H1 (cell line): Measurements from ENCODE around the gene MACROH2A1.

Experiments
- EP300 ChIP-seq, 2 experiments: IDR thresholded peaks; 1 replicate in 1 of 2; 2 replicates in 1 of 2; pipeline ENCODE4 v1.6.1; 2011 to 2012; ENCODE audit warnings: low read depth in 2 of 2, low read length in 2 of 2, mild to moderate bottlenecking in 2 of 2, borderline replicate concordance in 1 of 2, inconsistent platforms in 1 of 2, moderate library complexity in 1 of 2
- EZH2 ChIP-seq: fragments of 200-600 bp; sonication (generic); IDR thresholded peaks from 2 replicates; pipeline ENCODE4 v1.7.1; 2012; ENCODE audit warnings: low read depth, mild to moderate bottlenecking, moderate library complexity, low read length, inconsistent platforms; ENCODE audit not compliant: severe bottlenecking
- KDM1A ChIP-seq: fragments of 200-600, 300-600 bp; sonication (generic); IDR thresholded peaks from 2 replicates; pipeline ENCODE4 v1.7.1; 2016; ENCODE audit warnings: mild to moderate bottlenecking, low read length, borderline replicate concordance
- POLR2A ChIP-seq, 2 experiments: IDR thresholded peaks; 1 replicate in 1 of 2; 2 replicates in 1 of 2; pipeline ENCODE4 v1.6.1; 2011; ENCODE audit warnings: low read depth in 2 of 2, low read length in 2 of 2, mild to moderate bottlenecking in 2 of 2; ENCODE audit errors: control extremely low read depth in 1 of 2
- POLR2AphosphoS5 ChIP-seq: IDR thresholded peaks from 2 replicates; pipeline ENCODE4 v1.6.1; 2011; ENCODE audit warnings: low read depth, low read length
- SP4 ChIP-seq: IDR thresholded peaks from 2 replicates; pipeline ENCODE4 v1.6.1; 2012; ENCODE audit warnings: low read length, inconsistent platforms
- TF ChIP-seq, protein P1 (sequence below), 3 experiments: IDR thresholded peaks; 1 replicate in 2 of 3; 2 replicates in 1 of 3; pipeline versions ENCODE4 v1.5.1 to v1.6.1; 2011; ENCODE audit warnings: low read length in 3 of 3, mild to moderate bottlenecking in 3 of 3, inconsistent platforms in 2 of 3, low read depth in 1 of 3, moderate library complexity in 1 of 3; ENCODE audit not compliant: insufficient read depth in 1 of 3; ENCODE audit errors: control extremely low read depth in 1 of 3
- TF ChIP-seq, protein P2 (sequence below): IDR thresholded peaks from 2 replicates; pipeline ENCODE4 v1.6.1; 2011; ENCODE audit warnings: low read depth, mild to moderate bottlenecking, low read length; ENCODE audit not compliant: insufficient read depth
- TF ChIP-seq, protein P3 (sequence below): IDR thresholded peaks from 2 replicates; pipeline ENCODE4 v1.6.1; 2012; ENCODE audit warnings: inconsistent platforms

DNA sequence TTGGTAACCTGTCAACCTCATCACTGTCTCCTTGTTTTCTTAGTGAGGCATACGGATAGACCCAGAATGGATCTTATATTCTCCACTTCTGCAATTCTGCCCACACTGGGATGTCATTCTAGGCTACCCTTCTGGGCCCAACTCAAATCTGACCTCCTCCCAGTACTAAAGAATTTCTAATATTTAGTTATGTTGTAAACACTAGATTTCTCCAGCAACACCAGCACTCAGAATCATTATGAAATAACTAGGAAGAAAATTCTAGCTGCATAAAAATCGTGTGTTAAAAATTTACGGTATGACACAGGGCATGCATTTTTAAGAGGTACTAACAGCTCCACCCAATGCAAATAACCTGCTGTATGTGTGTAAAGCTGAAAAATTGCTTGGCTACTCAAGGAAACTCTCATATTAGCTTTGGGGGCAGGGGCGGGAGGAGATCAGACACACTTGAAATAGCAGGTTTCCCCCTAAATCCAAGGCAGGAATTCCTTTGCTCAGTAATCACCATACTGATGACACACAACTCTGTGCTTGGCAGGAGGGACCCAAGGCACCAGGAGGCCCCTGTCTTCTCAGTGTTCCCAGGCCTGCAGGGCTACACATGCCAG is 27.3 kb downstream of the MACROH2A1 start:
- TF ChIP-seq EP300 (IDR thresholded peaks at IDR 0.05; ENCODE audit: borderline replicate concordance in 1 of 2, low read depth in 2 of 2, low read length in 2 of 2) = no peak
- TF ChIP-seq, protein P1, sequence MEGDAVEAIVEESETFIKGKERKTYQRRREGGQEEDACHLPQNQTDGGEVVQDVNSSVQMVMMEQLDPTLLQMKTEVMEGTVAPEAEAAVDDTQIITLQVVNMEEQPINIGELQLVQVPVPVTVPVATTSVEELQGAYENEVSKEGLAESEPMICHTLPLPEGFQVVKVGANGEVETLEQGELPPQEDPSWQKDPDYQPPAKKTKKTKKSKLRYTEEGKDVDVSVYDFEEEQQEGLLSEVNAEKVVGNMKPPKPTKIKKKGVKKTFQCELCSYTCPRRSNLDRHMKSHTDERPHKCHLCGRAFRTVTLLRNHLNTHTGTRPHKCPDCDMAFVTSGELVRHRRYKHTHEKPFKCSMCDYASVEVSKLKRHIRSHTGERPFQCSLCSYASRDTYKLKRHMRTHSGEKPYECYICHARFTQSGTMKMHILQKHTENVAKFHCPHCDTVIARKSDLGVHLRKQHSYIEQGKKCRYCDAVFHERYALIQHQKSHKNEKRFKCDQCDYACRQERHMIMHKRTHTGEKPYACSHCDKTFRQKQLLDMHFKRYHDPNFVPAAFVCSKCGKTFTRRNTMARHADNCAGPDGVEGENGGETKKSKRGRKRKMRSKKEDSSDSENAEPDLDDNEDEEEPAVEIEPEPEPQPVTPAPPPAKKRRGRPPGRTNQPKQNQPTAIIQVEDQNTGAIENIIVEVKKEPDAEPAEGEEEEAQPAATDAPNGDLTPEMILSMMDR (IDR thresholded peaks at IDR 0.05; ENCODE audit: control extremely low read depth in 1 of 3, insufficient read depth in 1 of 3, low read depth in 1 of 3, low read length in 3 of 3) = no peak
- TF ChIP-seq POLR2AphosphoS5 = no peak
- TF ChIP-seq SP4 = no peak
- TF ChIP-seq EZH2 = no peak
- TF ChIP-seq POLR2A (IDR thresholded peaks at IDR 0.05; ENCODE audit: control extremely low read depth in 1 of 2, low read depth in 2 of 2, low read length in 2 of 2) = no peak
- TF ChIP-seq, protein P2, sequence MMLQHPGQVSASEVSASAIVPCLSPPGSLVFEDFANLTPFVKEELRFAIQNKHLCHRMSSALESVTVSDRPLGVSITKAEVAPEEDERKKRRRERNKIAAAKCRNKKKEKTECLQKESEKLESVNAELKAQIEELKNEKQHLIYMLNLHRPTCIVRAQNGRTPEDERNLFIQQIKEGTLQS = no peak
- TF ChIP-seq, protein P3, sequence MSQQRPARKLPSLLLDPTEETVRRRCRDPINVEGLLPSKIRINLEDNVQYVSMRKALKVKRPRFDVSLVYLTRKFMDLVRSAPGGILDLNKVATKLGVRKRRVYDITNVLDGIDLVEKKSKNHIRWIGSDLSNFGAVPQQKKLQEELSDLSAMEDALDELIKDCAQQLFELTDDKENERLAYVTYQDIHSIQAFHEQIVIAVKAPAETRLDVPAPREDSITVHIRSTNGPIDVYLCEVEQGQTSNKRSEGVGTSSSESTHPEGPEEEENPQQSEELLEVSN = no peak
- no peak for TF ChIP-seq KDM1A
